Aortic smooth muscle cell (primary cell): Measurements from ENCODE around the gene PLG. TPM values are rescaled to one million over a fixed set of nuclear protein-coding genes. Genes with fewer than 3 reads are reported as not detected.

ENCODE experiments used
- total RNA-seq: library from RNA; depleted of rRNA; stranded (reverse); fragments of >200 nt; gene quantifications from 2 replicates; pipeline ENCODE4 v1.2.3, GENCODE V29; 2014

Gene PLG
- not detected in 2 replicates for total RNA-seq

GRCh38 chr6:160701918-160702680 lies at the start of gene PLG:
Gene PLG (plus strand): TSS chr6:160702244. CDS start chr6:160702305, 61 bp downstream.

GRCh38 chr6:160664198-160664597 lies 37.8 kb upstream of the PLG start, which contains the start of gene LPA:
Gene LPA (minus strand): TSS chr6:160664275. CDS start chr6:160664214, 61 bp downstream.

Other genes with a start within 250 kb of the PLG start
- gene LPA, start 38.0 kb upstream of the PLG start, total RNA-seq, result not detected in 2 replicates